ENCODE measurements around the gene NEGR1. TPM values are rescaled to one million over a fixed set of nuclear protein-coding genes. Genes with fewer than 3 reads are reported as not detected.
A peak's percentile ranks its signal among the peaks of the same experiment; 100 is the strongest.

Gene NEGR1
- polyA plus RNA-seq, 4 donors = 0.27 to 5.4 (median 1.7) TPM; not detected in 1

DNA sequence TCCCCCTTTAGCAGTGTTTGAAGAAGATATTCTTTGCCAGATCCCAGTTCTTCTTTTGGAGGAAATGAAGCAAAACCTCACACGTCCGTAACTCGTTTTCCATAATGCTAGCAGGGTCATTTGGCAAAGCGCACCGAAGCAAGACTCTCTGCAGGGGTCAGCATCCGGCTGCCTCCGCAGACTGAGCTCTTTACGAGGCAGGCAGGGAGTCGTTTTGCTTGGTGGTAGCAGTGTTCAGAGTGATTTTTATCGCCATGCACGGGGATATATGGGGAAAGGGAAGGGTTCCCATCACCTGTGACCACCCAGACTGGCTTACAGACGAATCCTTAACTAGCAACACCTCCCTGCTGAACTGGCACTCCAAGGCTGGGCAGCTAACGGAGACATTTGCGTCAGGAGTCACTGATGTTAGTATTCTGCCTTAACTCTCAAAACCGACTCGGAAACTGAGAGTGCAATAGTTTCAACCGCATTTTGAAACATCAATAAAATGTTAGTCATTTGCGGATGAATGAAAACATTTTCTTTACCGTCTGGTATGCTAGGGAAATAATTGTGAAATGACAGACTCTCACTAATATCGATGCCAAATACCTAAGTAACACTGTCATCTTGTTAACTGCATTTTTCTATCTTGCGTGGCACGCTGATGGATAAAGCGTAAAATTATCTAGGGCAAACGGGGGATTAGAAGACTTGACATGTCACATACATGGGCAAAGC, 2.2 kb upstream of the NEGR1 start:
- WGBS, 3 donors = 1 to 6% (median 4%) methylated on average over 24 of the region's 24 CpGs
- FAIRE-seq (no peak), DNase-seq (peak in 1 of 2 donors; percentile 38)
- H3K4me1 ChIP-seq (ENCODE audit: control insufficient read depth in 3 of 3, insufficient read depth in 2 of 3, low read depth in 1 of 3, low read length in 2 of 3) = peaks cover 0 to 4% (median 0%) of the 10 kb centered on the region in 3 donors
- H3K4me3 ChIP-seq (ENCODE audit: low read depth in 1 of 3, low read length in 3 of 3) = peak overlapping the region in 1 of 3 donors; percentile 68
- H3K36me3 ChIP-seq (ENCODE audit: control insufficient read depth in 3 of 3, insufficient read depth in 2 of 3, low read depth in 1 of 3, low read length in 3 of 3) = no peaks in the 10 kb centered on the region
- no peaks in the 10 kb centered on the region for H3K9me3 ChIP-seq (ENCODE audit: control insufficient read depth in 2 of 2, insufficient read depth in 1 of 2, low read depth in 1 of 2, low read length in 1 of 2)
- H3K27me3 ChIP-seq (ENCODE audit: control insufficient read depth in 3 of 3, insufficient read depth in 3 of 3, low read length in 3 of 3) = peaks cover 0 to 41% (median 2%) of the 10 kb centered on the region in 3 donors
- H3K27ac ChIP-seq (ENCODE audit: low read depth in 1 of 3, low read length in 2 of 3) = peak overlapping the region in 2 of 3 donors; percentile 88 to 90

DNA sequence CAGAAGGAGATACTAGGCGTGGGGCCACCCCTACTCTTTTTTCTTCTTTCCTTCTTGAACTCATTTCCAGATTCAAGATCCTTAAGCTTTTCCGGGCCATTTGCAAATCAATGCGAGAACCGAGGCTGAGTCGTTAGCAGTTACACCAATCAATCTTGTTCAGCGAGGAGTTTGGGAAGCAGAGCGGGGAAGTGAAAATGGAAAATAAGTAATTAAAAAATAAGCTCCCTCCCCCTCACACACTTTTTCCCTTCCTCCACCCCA, 1.7 kb upstream of the NEGR1 start:
- Histone ChIP-seq H3K36me3 (ENCODE audit: control insufficient read depth in 3 of 3, insufficient read depth in 2 of 3, low read depth in 1 of 3, low read length in 3 of 3) (no peaks in the 10 kb centered on the region), H3K9me3 (ENCODE audit: control insufficient read depth in 2 of 2, insufficient read depth in 1 of 2, low read depth in 1 of 2, low read length in 1 of 2) (no peaks in the 10 kb centered on the region), H3K4me1 (ENCODE audit: control insufficient read depth in 3 of 3, insufficient read depth in 2 of 3, low read depth in 1 of 3, low read length in 2 of 3) (peaks cover 0 to 4% (median 0%) of the 10 kb centered on the region in 3 donors), H3K27ac (ENCODE audit: low read depth in 1 of 3, low read length in 2 of 3) (peak overlapping the region in 2 of 3 donors; percentile 88 to 90), H3K27me3 (ENCODE audit: control insufficient read depth in 3 of 3, insufficient read depth in 3 of 3, low read length in 3 of 3) (peaks cover 0 to 41% (median 2%) of the 10 kb centered on the region in 3 donors), H3K4me3 (ENCODE audit: low read depth in 1 of 3, low read length in 3 of 3) (peak overlapping the region; percentile 51 to 68 (median 64))
- 0 to 3% (median 2%) methylated on average over 7 of the region's 7 CpGs for WGBS, 3 donors
- DNase-seq (no peak), FAIRE-seq (no peak)

- no peaks in the 10 kb centered on the region for H3K9me3 ChIP-seq (ENCODE audit: control insufficient read depth in 2 of 2, insufficient read depth in 1 of 2, low read depth in 1 of 2, low read length in 1 of 2)
- 1 to 2% (median 1%) methylated on average over 56 of the region's 56 CpGs for WGBS, 3 donors
- H3K36me3 ChIP-seq (ENCODE audit: control insufficient read depth in 3 of 3, insufficient read depth in 2 of 3, low read depth in 1 of 3, low read length in 3 of 3) = no peaks in the 10 kb centered on the region
- H3K27me3 ChIP-seq (ENCODE audit: control insufficient read depth in 3 of 3, insufficient read depth in 3 of 3, low read length in 3 of 3) = peaks cover 0 to 41% (median 2%) of the 10 kb centered on the region in 3 donors
- DNase-seq (peak; percentile 15 to 66), FAIRE-seq (no peak)
- H3K27ac ChIP-seq (ENCODE audit: low read depth in 1 of 3, low read length in 2 of 3) = peak overlapping the region in 2 of 3 donors; percentile 88 to 90
- H3K4me1 ChIP-seq (ENCODE audit: control insufficient read depth in 3 of 3, insufficient read depth in 2 of 3, low read depth in 1 of 3, low read length in 2 of 3) = peaks cover 0 to 4% (median 0%) of the 10 kb centered on the region in 3 donors
- peak overlapping the region; percentile 51 to 68 (median 64) for H3K4me3 ChIP-seq (ENCODE audit: low read depth in 1 of 3, low read length in 3 of 3)
Observed at GRCh38 chr1:72283307-72284083, 1.2 kb upstream of the NEGR1 start.

GRCh38 chr1:72283022-72283306, 625 bp upstream of the NEGR1 start:
- DNase-seq (no peak), FAIRE-seq (no peak)
- WGBS, 3 donors = 1 to 2% (median 1%) methylated on average over 8 of the region's 8 CpGs
- H3K4me3 ChIP-seq (ENCODE audit: low read depth in 1 of 3, low read length in 3 of 3) = peak overlapping the region; percentile 51 to 68 (median 64)
- peak overlapping the region in 2 of 3 donors; percentile 88 to 90 for H3K27ac ChIP-seq (ENCODE audit: low read depth in 1 of 3, low read length in 2 of 3)
- no peaks in the 10 kb centered on the region for H3K36me3 ChIP-seq (ENCODE audit: control insufficient read depth in 3 of 3, insufficient read depth in 2 of 3, low read depth in 1 of 3, low read length in 3 of 3)
- H3K4me1 ChIP-seq (ENCODE audit: control insufficient read depth in 3 of 3, insufficient read depth in 2 of 3, low read depth in 1 of 3, low read length in 2 of 3) = peaks cover 0 to 4% (median 0%) of the 10 kb centered on the region in 3 donors
- H3K27me3 ChIP-seq (ENCODE audit: control insufficient read depth in 3 of 3, insufficient read depth in 3 of 3, low read length in 3 of 3) = peaks cover 0 to 41% (median 2%) of the 10 kb centered on the region in 3 donors
- no peaks in the 10 kb centered on the region for H3K9me3 ChIP-seq (ENCODE audit: control insufficient read depth in 2 of 2, insufficient read depth in 1 of 2, low read depth in 1 of 2, low read length in 1 of 2)

GRCh38 chr1:72281637-72282270, 585 bp downstream of the NEGR1 start:
- 8 to 11% (median 10%) methylated on average over 10 of the region's 10 CpGs for WGBS, 3 donors
- peak overlapping the region in 2 of 3 donors; percentile 39 to 43 for H3K27ac ChIP-seq (ENCODE audit: low read depth in 1 of 3, low read length in 2 of 3)
- FAIRE-seq = no peak

DNA sequence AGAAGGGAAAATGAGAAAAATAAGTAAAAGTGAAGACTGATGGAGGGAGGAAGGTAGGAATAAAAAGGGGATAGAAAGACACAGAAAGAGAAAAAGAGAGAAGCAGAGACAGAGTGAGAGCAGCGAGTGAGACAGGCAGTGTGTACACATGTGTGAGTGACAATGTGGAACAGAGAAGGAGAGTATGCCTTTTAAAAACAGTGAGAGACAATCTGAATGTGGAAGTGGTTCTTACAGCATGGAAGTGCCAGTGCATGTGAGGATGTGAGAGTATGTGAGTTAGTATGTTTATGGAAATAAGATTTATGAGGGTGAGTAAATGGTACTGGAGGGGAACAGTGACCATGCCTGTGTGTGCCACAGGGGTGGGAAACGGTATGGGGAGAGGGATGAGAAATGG, 1.2 kb downstream of the NEGR1 start:
- Histone ChIP-seq H3K9me3 (ENCODE audit: control insufficient read depth in 2 of 2, insufficient read depth in 1 of 2, low read depth in 1 of 2, low read length in 1 of 2) (no peaks in the 10 kb centered on the region), H3K27me3 (ENCODE audit: control insufficient read depth in 3 of 3, insufficient read depth in 3 of 3, low read length in 3 of 3) (peaks cover 0 to 41% (median 2%) of the 10 kb centered on the region in 3 donors), H3K4me3 (ENCODE audit: low read depth in 1 of 3, low read length in 3 of 3) (peak overlapping the region in 1 of 3 donors; percentile 11), H3K4me1 (ENCODE audit: control insufficient read depth in 3 of 3, insufficient read depth in 2 of 3, low read depth in 1 of 3, low read length in 2 of 3) (peaks cover 0 to 4% (median 0%) of the 10 kb centered on the region in 3 donors), H3K27ac (ENCODE audit: low read depth in 1 of 3, low read length in 2 of 3) (no peak overlapping the region), H3K36me3 (ENCODE audit: control insufficient read depth in 3 of 3, insufficient read depth in 2 of 3, low read depth in 1 of 3, low read length in 3 of 3) (no peaks in the 10 kb centered on the region)
- no peak for FAIRE-seq
- DNase-seq = no peak
- WGBS, 3 donors = 23 to 27% (median 25%) methylated on average over 2 of the region's 2 CpGs

More at GRCh38 chr1:72281637-72282270, 585 bp downstream of the NEGR1 start:
- H3K27me3 ChIP-seq (ENCODE audit: control insufficient read depth in 3 of 3, insufficient read depth in 3 of 3, low read length in 3 of 3) = peaks cover 0 to 41% (median 2%) of the 10 kb centered on the region in 3 donors
- no peaks in the 10 kb centered on the region for H3K9me3 ChIP-seq (ENCODE audit: control insufficient read depth in 2 of 2, insufficient read depth in 1 of 2, low read depth in 1 of 2, low read length in 1 of 2)
- peak overlapping the region in 1 of 3 donors; percentile 39 for H3K4me3 ChIP-seq (ENCODE audit: low read depth in 1 of 3, low read length in 3 of 3)
- H3K4me1 ChIP-seq (ENCODE audit: control insufficient read depth in 3 of 3, insufficient read depth in 2 of 3, low read depth in 1 of 3, low read length in 2 of 3) = peaks cover 0 to 4% (median 0%) of the 10 kb centered on the region in 3 donors
- DNase-seq = no peak
- H3K36me3 ChIP-seq (ENCODE audit: control insufficient read depth in 3 of 3, insufficient read depth in 2 of 3, low read depth in 1 of 3, low read length in 3 of 3) = no peaks in the 10 kb centered on the region

GRCh38 chr1:72280711-72281110, 1.6 kb downstream of the NEGR1 start:
- FAIRE-seq (no peak), DNase-seq (no peak)
- no peak overlapping the region for H3K27ac ChIP-seq (ENCODE audit: low read depth in 1 of 3, low read length in 2 of 3)
- no peaks in the 10 kb centered on the region for H3K36me3 ChIP-seq (ENCODE audit: control insufficient read depth in 3 of 3, insufficient read depth in 2 of 3, low read depth in 1 of 3, low read length in 3 of 3)
- peaks cover 0 to 41% (median 2%) of the 10 kb centered on the region in 3 donors for H3K27me3 ChIP-seq (ENCODE audit: control insufficient read depth in 3 of 3, insufficient read depth in 3 of 3, low read length in 3 of 3)
- H3K4me3 ChIP-seq (ENCODE audit: low read depth in 1 of 3, low read length in 3 of 3) = peak overlapping the region in 1 of 3 donors; percentile 11
- 21 to 41% (median 26%) methylated on average over 1 of the region's 1 CpG for WGBS, 3 donors
- no peaks in the 10 kb centered on the region for H3K9me3 ChIP-seq (ENCODE audit: control insufficient read depth in 2 of 2, insufficient read depth in 1 of 2, low read depth in 1 of 2, low read length in 1 of 2)
- peaks cover 0 to 4% (median 0%) of the 10 kb centered on the region in 3 donors for H3K4me1 ChIP-seq (ENCODE audit: control insufficient read depth in 3 of 3, insufficient read depth in 2 of 3, low read depth in 1 of 3, low read length in 2 of 3)

- no peak overlapping the region for H3K4me3 ChIP-seq (ENCODE audit: low read depth in 1 of 3, low read length in 3 of 3)
- H3K27me3 ChIP-seq (ENCODE audit: control insufficient read depth in 3 of 3, insufficient read depth in 3 of 3, low read length in 3 of 3) = peaks cover 0 to 40% (median 2%) of the 10 kb centered on the region in 3 donors
- no peak for DNase-seq
- no peak overlapping the region for H3K27ac ChIP-seq (ENCODE audit: low read depth in 1 of 3, low read length in 2 of 3)
- no peaks in the 10 kb centered on the region for H3K9me3 ChIP-seq (ENCODE audit: control insufficient read depth in 2 of 2, insufficient read depth in 1 of 2, low read depth in 1 of 2, low read length in 1 of 2)
- no peak for FAIRE-seq
- no peaks in the 10 kb centered on the region for H3K36me3 ChIP-seq (ENCODE audit: control insufficient read depth in 3 of 3, insufficient read depth in 2 of 3, low read depth in 1 of 3, low read length in 3 of 3)
- peaks cover 0 to 4% (median 0%) of the 10 kb centered on the region in 3 donors for H3K4me1 ChIP-seq (ENCODE audit: control insufficient read depth in 3 of 3, insufficient read depth in 2 of 3, low read depth in 1 of 3, low read length in 2 of 3)
Observed at GRCh38 chr1:72280131-72280530, 2.2 kb downstream of the NEGR1 start.

Measured in small intestine (tissue), 7 donors.